OCI-LY1 (cell line): ENCODE results near the gene DYRK1B.
"Not testable (repeated sequence)": the region's sequence is repeated elsewhere in the genome, so short reads cannot be mapped to it uniquely, and the experiment has no call there.

Source experiments
- H2AFZ ChIP-seq: fragments of 200-600 bp; sonication (generic), shearing (Covaris generic); 2 replicates; pipeline ENCODE4 v1.6.0; 2014; ENCODE audit warnings: antibody characterized with exemption, mild to moderate bottlenecking, low read length
- H3F3A ChIP-seq: fragments of 200-600 bp; sonication (generic), shearing (Covaris generic); 2 replicates; pipeline ENCODE4 v1.6.0; 2014; ENCODE audit warnings: mild to moderate bottlenecking, antibody characterized with exemption, low read length, moderate library complexity; ENCODE audit not compliant: insufficient read depth
- H3K27ac ChIP-seq: fragments of 200-600 bp; sonication (generic); 2 replicates; pipeline ENCODE4 v1.5.1; 2014; ENCODE audit warnings: low read length, mixed run types, mild to moderate bottlenecking, low read depth; ENCODE audit not compliant: poor library complexity, severe bottlenecking
- H3K27me3 ChIP-seq: fragments of 200-600 bp; sonication (generic); 2 replicates; pipeline ENCODE4 v1.6.0; 2014; ENCODE audit warnings: antibody characterized with exemption, mild to moderate bottlenecking, low read length, moderate library complexity; ENCODE audit not compliant: insufficient read depth
- H3K36me3 ChIP-seq: fragments of 200-600 bp; sonication (generic); 2 replicates; pipeline ENCODE4 v1.6.1; 2014; ENCODE audit warnings: mild to moderate bottlenecking, antibody characterized with exemption, low read length, moderate library complexity, mixed read lengths; ENCODE audit not compliant: insufficient read depth
- H3K4me1 ChIP-seq: fragments of 200-600 bp; sonication (generic); 2 replicates; pipeline ENCODE4 v1.5.1; 2014; ENCODE audit warnings: mild to moderate bottlenecking, low read length, moderate library complexity; ENCODE audit not compliant: insufficient read depth, severe bottlenecking
- H3K4me2 ChIP-seq: fragments of 200-600 bp; sonication (generic), shearing (Covaris generic); 2 replicates; pipeline ENCODE4 v1.6.1; 2014; ENCODE audit warnings: low read length
- H3K4me3 ChIP-seq: fragments of 200-600 bp; sonication (generic); 2 replicates; pipeline ENCODE4 v1.5.1; 2014; ENCODE audit warnings: low read length, low read depth, mild to moderate bottlenecking, mixed read lengths; ENCODE audit not compliant: poor library complexity, severe bottlenecking
- H3K79me2 ChIP-seq: fragments of 200-600 bp; shearing (Covaris generic); 2 replicates; pipeline ENCODE4 v1.6.1; 2016; ENCODE audit warnings: mixed run types, low read length, mixed read lengths; ENCODE audit not compliant: insufficient read depth
- H3K9ac ChIP-seq: fragments of 200-600 bp; sonication (generic), shearing (Covaris generic); 2 replicates; pipeline ENCODE4 v1.6.1; 2014; ENCODE audit warnings: mild to moderate bottlenecking, low read length, mixed read lengths
- H3K9me2 ChIP-seq: fragments of 200-600 bp; sonication (generic), shearing (Covaris generic); 2 replicates; pipeline ENCODE4 v1.6.1; 2014; ENCODE audit warnings: low read depth, mild to moderate bottlenecking, low read length, mixed read lengths
- H3K9me3 ChIP-seq: fragments of 200-600 bp; shearing (Covaris generic); 2 replicates; pipeline ENCODE4 v1.6.1; 2014; ENCODE audit warnings: low read length, mixed read lengths
- H4K20me1 ChIP-seq: fragments of 200-600 bp; sonication (generic), shearing (Covaris generic); 2 replicates; pipeline ENCODE4 v1.6.0; 2016; ENCODE audit warnings: mild to moderate bottlenecking, low read length; ENCODE audit not compliant: insufficient read depth
- EZH2 ChIP-seq: fragments of 200-600 bp; sonication (generic), shearing (Covaris generic); IDR thresholded peaks from 2 replicates; pipeline ENCODE4 v1.8.0; 2017; ENCODE audit warnings: borderline replicate concordance, mixed run types, mild to moderate bottlenecking, antibody characterized with exemption, low read length, moderate library complexity, mixed read lengths
- TF ChIP-seq, protein P1 (sequence below): fragments of 200-600 bp; sonication (generic), shearing (Covaris generic); IDR thresholded peaks from 2 replicates; pipeline ENCODE4 v1.5.1; 2017; ENCODE audit warnings: mild to moderate bottlenecking, antibody characterized with exemption, low read length, moderate library complexity, mixed read lengths

The DYRK1B gene

DNA sequence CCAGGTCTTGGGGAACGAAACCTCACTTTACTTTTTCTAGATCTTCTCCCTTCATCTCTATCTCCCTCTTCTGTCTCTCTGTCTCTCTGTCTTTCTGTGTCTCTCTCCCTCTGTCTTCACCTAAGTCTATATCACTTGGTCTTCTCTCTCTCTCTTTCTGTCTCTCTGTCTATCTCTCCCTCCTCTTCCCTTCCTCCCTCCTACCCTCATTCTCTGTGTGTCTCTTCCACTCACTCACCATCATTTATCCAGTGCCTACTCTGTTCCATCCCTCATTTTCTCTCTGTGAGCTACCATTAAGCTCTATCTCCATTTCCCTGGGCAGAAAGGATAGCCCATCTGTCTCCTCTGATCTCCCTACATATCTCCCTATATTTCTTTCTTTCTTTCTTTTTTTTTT lies 44.4 kb upstream of the DYRK1B start:
- H3K9me3 ChIP-seq, result no peaks in the 10 kb centered on the region
- H3K4me3 ChIP-seq, result no peak overlapping the region
- peaks cover 18% of the 10 kb centered on the region; the same call in 1 of the 2 replicates for H3K36me3 ChIP-seq
- H3K9me2 ChIP-seq, result no peaks in the 10 kb centered on the region
- no peak for TF ChIP-seq EZH2
- TF ChIP-seq, protein P1, sequence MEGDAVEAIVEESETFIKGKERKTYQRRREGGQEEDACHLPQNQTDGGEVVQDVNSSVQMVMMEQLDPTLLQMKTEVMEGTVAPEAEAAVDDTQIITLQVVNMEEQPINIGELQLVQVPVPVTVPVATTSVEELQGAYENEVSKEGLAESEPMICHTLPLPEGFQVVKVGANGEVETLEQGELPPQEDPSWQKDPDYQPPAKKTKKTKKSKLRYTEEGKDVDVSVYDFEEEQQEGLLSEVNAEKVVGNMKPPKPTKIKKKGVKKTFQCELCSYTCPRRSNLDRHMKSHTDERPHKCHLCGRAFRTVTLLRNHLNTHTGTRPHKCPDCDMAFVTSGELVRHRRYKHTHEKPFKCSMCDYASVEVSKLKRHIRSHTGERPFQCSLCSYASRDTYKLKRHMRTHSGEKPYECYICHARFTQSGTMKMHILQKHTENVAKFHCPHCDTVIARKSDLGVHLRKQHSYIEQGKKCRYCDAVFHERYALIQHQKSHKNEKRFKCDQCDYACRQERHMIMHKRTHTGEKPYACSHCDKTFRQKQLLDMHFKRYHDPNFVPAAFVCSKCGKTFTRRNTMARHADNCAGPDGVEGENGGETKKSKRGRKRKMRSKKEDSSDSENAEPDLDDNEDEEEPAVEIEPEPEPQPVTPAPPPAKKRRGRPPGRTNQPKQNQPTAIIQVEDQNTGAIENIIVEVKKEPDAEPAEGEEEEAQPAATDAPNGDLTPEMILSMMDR, result no peak
- no peak overlapping the region for H3K9ac ChIP-seq
- H3K4me2 ChIP-seq, result no peak overlapping the region
- H2AFZ ChIP-seq, result no peak overlapping the region
- no peaks in the 10 kb centered on the region for H3K79me2 ChIP-seq
- H3F3A ChIP-seq, result no peaks in the 10 kb centered on the region
- no peaks in the 10 kb centered on the region for H4K20me1 ChIP-seq
- H3K27ac ChIP-seq, result no peak overlapping the region
- no peaks in the 10 kb centered on the region for H3K27me3 ChIP-seq
- H3K4me1 ChIP-seq, result no peaks in the 10 kb centered on the region

DNA sequence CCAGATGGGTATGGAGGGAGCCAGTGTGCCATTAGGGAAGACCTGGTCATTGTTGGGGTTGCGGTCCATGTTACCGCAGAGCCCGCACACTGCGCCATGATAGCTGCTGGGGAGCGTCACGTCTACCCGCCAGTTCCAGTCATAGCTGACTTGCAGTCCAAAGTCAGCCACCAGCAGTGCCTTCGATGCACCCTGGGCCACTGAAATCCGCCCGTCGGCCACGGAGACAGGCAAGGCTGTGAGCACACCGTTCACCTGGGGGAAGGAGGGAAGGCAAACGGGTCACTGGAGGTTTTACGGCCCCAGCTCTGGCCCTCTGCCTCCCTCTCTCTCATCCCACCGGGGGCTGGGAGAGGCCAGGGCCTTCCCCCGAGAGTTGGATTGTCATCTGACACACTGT lies 44.0 kb upstream of the DYRK1B start:
- H3K4me3 ChIP-seq, H3K4me2 ChIP-seq, H3K9ac ChIP-seq, H3F3A ChIP-seq, H3K27ac ChIP-seq, H3K79me2 ChIP-seq, H2AFZ ChIP-seq, H4K20me1 ChIP-seq, H3K9me3 ChIP-seq, H3K9me2 ChIP-seq, H3K4me1 ChIP-seq, H3K27me3 ChIP-seq: not testable (repeated sequence)
- H3K36me3 ChIP-seq, result peaks cover 20% of the 10 kb centered on the region; the same call in 1 of the 2 replicates

DNA sequence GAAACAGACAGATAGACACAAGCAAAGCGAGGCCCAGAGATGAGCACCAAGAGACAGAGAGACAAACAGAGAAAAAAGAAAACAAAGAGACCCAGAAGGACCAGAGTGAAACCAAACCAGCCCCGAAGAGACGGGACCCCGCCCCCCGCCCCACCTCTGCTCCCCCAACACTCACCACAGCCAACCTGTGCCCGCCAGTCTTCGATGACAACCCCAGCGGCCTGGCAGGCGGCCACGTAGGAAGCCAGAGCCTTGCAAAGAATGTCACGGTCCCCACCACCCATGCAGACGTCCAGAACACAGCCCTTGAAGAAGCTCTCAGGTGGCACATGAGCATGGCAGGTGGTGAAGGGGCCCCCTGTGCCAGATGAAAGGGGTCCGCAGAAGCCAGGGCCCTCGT lies 43.5 kb upstream of the DYRK1B start:
- H3K79me2 ChIP-seq, H3K27me3 ChIP-seq, H3K4me1 ChIP-seq, H3K9ac ChIP-seq, H3K9me2 ChIP-seq, H4K20me1 ChIP-seq, H3K27ac ChIP-seq, H3F3A ChIP-seq, H3K4me2 ChIP-seq, H3K4me3 ChIP-seq, H3K9me3 ChIP-seq, H2AFZ ChIP-seq: not testable (repeated sequence)
- peaks cover 20% of the 10 kb centered on the region; the same call in 1 of the 2 replicates for H3K36me3 ChIP-seq

DNA sequence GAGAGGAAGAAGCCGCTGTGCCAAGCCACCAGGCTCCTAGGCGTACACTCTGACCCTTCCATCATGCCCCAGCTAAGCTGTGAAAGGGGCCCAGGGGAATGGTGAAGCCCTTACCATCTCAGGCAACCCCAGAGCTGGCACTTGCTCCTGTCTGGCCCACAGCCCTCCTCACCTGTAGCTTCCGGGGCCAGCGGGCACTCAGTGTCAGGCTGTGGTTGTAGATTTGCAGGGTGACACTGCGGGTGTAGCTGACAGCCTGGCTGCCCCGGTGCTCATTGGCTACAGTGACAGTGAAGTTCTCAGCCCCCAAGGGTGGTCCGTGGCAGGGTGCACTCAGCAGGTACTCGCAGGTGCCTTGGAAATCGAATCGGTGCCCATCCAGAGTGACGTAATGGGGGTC lies 42.5 kb upstream of the DYRK1B start:
- not testable (repeated sequence) for H3K79me2 ChIP-seq, H3K27ac ChIP-seq, H3K4me3 ChIP-seq, H3F3A ChIP-seq, H3K9me3 ChIP-seq, H3K27me3 ChIP-seq, H3K9me2 ChIP-seq, H3K9ac ChIP-seq, H3K4me1 ChIP-seq, H2AFZ ChIP-seq, H4K20me1 ChIP-seq, H3K4me2 ChIP-seq
- H3K36me3 ChIP-seq, result peaks cover 28% of the 10 kb centered on the region; the same call in 1 of the 2 replicates

DNA sequence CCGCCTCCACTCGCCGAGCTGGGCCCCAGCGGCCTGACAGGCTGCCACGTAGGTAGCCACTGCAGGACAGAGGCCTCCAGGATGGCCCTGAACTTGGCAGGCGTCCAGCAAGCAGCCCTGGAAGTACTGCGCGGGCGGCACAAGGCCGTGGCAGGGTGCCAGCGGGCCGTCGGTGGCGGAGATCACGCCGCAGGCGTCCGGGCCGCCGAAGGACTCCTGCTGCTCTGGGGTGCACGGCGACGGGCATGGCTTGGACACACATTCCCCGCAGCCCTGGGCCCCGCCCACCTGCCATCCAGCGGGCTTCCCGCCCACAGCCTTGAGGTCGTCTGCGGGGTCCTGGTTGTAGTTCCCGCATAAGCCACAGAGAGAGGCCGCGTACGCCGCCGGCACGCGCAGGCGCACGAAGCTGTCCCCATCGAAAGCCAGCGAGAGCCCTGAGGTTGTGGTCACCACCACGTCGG lies 41.5 kb upstream of the DYRK1B start:
- H3F3A ChIP-seq, H3K27ac ChIP-seq, H4K20me1 ChIP-seq, H3K27me3 ChIP-seq, H3K4me3 ChIP-seq, H3K4me2 ChIP-seq, H3K9me2 ChIP-seq, H3K4me1 ChIP-seq, H3K9me3 ChIP-seq, H2AFZ ChIP-seq, H3K79me2 ChIP-seq, H3K9ac ChIP-seq: not testable (repeated sequence)
- peaks cover 33% of the 10 kb centered on the region; the same call in 1 of the 2 replicates for H3K36me3 ChIP-seq
